Measurements from ENCODE around the gene SPATA1. TPM values are rescaled to one million over a fixed set of nuclear protein-coding genes. Genes with fewer than 3 reads are reported as not detected.

The SPATA1 gene
- total and polyA plus RNA-seq, 9 of the 15 experiments (the other 6 are each of a cell fraction or from before 2014, with no cell fraction given): 0.79 to 2.9 (median 1.5) TPM

GRCh38 chr1:84506002-84506728 lies at the start of gene SPATA1, which contains the start of gene GNG5 (continued):
- TF ChIP-seq ATF4 (CRISPR knock-in tag; IDR thresholded peaks at IDR 0.05) (no peak), MAX (CRISPR knock-in tag; IDR thresholded peaks at IDR 0.05) (peak; percentile 37; the same call in 1 of the 2 replicates), CAMTA2 (CRISPR knock-in tag; conservative IDR thresholded peaks at IDR 0.05) (no peak), KLF13 (tag; IDR thresholded peaks at IDR 0.05; ENCODE audit: borderline replicate concordance, low read depth) (peak; percentile 78), CXXC5 (CRISPR knock-in tag; IDR thresholded peaks at IDR 0.05) (peak; percentile 90), CBX2 (IDR thresholded peaks at IDR 0.05; ENCODE audit: insufficient read depth, low read length, poor library complexity, severe bottlenecking) (no peak), TRIM24 (IDR thresholded peaks at IDR 0.05) (no peak; a peak in 1 of 4 replicates), PURB (CRISPR knock-in tag; IDR thresholded peaks at IDR 0.05; ENCODE audit: low read depth) (no peak), MCM7 (IDR thresholded peaks at IDR 0.05) (no peak), CHAMP1 (IDR thresholded peaks at IDR 0.05) (peak; percentile 35; the same call in 1 of the 2 replicates), HINFP (tag; conservative IDR thresholded peaks at IDR 0.05; ENCODE audit: low read depth) (no peak), ZNF41 (CRISPR knock-in tag; conservative IDR thresholded peaks at IDR 0.05) (0 out of 2 replicates have a peak, but pooled peaks have one; percentile 34), HDAC3 (IDR thresholded peaks at IDR 0.05; ENCODE audit: borderline replicate concordance, partially characterized antibody) (peak; percentile 58), JUNB (CRISPR knock-in tag; conservative IDR thresholded peaks at IDR 0.05) (peak; percentile 77), PTTG1 (tag; IDR thresholded peaks at IDR 0.05; ENCODE audit: low read depth) (no peak), MITF (IDR thresholded peaks at IDR 0.05) (peak; percentile 55), ZNF395 (CRISPR knock-in tag; IDR thresholded peaks at IDR 0.05) (peak; percentile 96), ZFX (CRISPR knock-in tag; IDR thresholded peaks at IDR 0.05) (peak; percentile 85), ZFPM2 (CRISPR knock-in tag; IDR thresholded peaks at IDR 0.05) (no peak), ATF1 (CRISPR knock-in tag; IDR thresholded peaks at IDR 0.05) (no peak), ATF1 (tag; IDR thresholded peaks at IDR 0.05) (peak; percentile 79)
